Fibroblast of peridontal ligament (primary cell): ENCODE measurements around the gene KLHL30.
A peak's percentile ranks its signal among the peaks of the same experiment; 100 is the strongest.
"Not testable (repeated sequence)": the region's sequence is repeated elsewhere in the genome, so short reads cannot be mapped to it uniquely, and the experiment has no call there.

Source experiments
- DNase-seq: peaks from one replicate; pipeline ENCODE4 v3.0.0-alpha.2; 2010; ENCODE audit errors: extremely low read depth

Gene KLHL30

GRCh38 chr2:238160206-238161129 is 22.0 kb downstream of the KLHL30 start:
- DNase-seq, result no peak

DNA sequence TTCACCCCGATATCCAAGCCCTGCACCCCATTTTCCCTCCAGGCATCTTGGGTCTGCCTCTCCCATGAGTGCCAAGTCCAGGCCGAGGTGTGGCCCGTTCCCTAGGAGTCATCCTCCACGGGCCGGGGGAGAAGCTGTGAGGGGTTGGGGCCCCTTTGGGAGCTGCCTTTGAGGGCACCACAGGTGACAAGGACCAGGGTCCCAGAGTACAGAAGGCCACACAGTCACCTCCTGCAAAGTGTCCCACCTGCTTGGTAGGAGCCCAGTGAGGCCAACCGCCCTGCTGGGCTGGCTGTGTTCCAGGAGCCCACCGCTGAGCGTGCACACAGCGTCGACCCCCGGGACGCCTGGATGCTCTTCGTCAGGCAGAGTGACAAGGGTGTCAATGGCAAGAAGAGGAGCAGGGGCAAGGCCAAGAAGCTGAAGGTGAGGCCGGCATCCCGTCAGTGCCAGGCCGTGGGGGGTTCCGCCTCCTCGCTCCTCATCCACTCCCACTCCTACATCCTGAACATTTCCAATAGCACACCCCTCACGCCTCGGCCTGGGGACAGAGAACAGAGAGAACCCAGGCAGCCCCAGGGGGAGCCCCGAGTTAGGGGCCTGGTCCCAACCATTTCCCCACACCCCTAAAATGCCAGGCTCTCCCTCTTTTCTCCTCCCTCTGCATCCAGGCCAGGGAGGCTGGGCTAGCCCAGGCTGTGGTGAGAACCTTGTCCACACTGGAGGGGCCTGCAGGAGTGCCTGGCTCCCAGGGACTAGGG is 23.0 kb downstream of the KLHL30 start:
- DNase-seq, result no peak

DNA sequence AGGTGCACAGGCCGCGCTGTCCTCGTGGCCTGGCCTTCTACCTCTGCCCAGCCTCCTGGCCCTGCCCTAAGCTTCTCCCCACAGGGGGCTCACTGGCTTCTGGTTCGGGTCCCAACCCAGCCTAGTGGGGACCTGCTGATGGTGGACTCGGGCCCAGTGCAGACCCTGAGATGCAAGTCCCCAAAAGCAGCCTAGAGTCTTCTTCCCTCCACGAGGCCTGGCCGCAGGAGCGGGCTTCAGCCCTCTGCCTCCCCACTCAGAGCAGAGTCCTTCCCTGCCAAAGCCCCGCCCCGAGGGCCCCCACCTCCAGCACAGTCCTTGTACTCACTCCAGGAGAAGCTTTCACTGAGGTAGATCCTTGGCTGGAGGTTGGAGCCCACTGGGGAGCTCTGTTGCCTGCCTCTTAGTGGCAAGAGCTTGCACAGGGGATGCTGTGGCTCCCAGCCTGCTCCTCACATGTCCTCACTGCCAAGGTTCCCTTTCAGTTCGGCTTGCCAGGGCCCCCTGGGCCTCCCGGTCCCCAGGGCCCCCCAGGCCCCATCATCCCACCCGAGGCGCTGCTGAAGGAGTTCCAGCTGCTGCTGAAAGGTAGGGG is 23.9 kb downstream of the KLHL30 start:
- no peak for DNase-seq

DNA sequence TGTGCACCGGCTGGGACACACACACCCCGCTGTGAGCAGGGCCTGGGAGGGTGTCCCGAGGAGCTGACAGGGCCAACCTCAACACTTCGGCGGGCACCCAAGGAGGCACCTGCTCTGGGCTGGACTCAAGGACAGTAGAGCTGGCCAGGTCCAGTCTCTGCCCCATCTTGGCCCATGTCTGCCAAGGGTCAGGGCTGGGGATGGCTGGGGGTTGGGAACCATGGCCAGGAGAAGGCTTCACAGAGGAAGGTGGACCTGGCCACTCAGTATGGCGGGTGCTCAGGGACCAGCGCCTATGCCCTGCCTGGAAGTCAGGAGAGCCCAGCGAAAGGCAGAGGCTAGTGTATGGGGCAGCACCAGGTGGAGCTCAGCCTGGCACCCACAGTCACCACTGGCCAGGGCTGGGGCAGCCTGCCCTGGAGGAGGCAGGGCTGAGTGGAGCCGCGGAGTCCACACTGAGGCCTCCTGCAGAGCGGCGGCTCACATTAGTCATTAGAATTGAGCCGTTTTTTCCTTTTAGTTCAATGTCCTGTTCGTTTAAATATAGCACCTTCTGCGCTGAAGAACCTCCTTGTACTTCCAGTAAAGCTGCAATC is 24.5 kb downstream of the KLHL30 start:
- no peak for DNase-seq

DNA sequence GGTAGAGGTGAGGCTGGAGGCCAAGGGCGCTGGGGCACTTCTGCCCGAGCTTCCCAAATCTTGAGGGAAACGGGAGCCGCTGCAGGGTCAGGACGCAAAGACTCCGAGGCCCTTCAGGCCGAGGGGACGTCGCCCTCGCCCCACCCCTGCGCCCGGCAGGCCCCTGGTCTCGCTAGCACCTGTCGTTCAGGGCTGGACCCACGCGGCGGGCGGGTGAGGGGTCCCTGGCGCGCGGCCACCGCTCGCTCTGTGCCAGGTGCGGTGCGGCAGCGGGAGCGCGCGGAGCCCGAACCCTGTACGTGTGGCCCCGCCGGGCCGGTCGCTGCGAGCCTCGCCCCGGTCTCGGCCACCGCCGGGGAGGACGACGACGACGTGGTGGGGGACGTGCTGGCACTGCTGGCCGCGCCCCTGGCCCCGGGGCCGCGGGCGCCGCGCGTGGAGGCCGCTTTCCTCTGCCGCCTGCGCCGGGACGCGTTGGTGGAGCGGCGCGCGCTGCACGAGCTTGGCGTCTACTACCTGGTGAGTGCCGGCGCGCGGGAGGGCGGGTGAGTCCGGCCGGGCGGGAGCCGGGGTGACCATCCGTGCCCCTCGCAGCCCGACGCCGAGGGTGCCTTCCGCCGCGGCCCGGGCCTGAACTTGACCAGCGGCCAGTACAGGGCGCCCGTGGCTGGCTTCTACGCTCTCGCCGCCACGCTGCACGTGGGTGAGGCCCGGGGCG is 25.2 kb downstream of the KLHL30 start:
- no peak for DNase-seq

DNA sequence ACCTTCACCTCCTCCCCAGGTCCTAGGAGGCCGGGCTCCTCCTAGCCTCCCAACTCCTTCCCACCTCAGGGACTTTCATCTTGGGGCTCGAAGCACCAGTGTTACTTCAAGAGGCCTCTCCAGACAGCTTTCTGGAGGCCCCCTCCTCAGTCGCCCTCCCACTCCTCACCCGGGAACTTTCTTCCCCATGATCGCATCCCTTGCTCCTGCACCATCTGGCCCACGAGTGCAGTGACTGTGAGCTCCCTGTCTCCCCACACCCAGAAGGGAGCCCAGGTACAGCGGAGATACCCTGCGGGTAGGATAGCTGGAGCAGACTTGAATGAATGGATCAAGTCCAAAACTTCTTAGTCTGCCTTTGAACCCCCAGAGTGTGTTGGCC is 26.4 kb downstream of the KLHL30 start:
- DNase-seq, result no peak

- no peak for DNase-seq
Measured at GRCh38 chr2:238165288-238165921, 26.9 kb downstream of the KLHL30 start.

DNA sequence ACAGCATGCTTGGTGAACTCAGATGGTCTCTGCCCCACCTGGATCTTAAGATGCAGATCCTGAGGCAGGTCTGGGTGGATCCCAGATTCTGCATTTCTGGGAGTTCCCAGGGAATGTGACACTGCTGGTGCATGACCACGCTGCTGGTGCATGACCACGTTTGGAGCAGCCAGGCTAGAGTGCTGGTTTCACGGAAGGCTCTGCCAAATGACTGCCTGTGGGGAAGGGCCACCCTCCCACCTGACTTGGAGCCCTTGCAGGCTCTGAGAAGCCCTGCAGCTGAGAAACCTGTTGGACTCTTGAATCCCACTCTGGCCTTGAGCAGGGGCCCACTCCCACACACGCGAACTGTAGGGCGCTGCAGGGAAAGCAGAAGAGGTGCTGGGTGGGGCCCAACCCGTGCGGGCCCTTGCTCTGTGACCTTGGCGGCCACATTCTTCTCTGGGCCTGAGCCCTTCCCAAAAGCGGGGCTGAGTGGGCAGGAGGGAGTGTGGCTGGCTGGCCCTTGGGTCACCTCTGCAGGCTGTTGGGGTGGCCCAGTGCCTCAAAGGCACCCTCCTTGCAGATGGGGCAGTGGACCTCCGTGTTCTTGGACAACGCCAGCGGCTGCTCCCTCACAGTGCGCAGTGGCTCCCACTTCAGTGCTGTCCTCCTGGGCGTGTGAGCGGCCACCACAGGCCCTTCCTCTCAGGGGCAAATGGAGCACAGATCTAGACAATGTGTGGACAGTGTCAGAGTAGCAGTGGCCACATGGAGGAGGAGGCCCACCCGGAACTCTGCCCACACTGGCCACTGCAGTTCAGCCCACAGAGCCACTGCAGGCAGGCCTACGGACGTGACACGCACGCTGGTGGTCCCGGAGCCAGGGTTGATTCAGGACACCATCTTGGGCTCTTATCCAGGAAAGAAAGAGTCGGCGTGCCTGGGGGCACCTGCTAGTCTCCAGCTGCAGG is 28.2 kb downstream of the KLHL30 start:
- DNase-seq, result no peak

- DNase-seq, result no peak
Measured at GRCh38 chr2:238167344-238167715, 28.9 kb downstream of the KLHL30 start.

DNA sequence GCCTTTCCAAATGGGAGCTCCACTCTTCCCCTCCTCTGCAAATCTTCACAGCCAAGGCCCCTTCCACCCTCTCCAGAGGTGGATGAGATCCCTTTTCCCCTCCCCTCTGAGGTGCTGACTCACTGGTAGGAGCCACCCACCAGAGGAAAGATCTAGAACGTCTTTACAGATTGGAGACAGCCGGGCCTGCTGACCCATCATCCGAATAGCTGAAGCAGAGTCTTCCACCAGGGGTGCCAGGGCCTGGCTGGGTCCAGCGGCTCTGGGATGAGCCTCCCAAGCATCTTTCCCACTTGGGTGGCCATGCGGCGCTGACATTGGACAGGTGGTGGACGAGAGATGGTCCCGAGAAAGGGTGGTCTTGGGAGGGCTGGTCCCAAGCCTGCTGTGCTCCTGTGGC is 29.3 kb downstream of the KLHL30 start:
- DNase-seq, result no peak

- DNase-seq, result no peak
Measured at GRCh38 chr2:238168196-238169047, 30.0 kb downstream of the KLHL30 start.

- DNase-seq, result peak; percentile 99
Measured at GRCh38 chr2:238169048-238169707, 30.7 kb downstream of the KLHL30 start.

DNA sequence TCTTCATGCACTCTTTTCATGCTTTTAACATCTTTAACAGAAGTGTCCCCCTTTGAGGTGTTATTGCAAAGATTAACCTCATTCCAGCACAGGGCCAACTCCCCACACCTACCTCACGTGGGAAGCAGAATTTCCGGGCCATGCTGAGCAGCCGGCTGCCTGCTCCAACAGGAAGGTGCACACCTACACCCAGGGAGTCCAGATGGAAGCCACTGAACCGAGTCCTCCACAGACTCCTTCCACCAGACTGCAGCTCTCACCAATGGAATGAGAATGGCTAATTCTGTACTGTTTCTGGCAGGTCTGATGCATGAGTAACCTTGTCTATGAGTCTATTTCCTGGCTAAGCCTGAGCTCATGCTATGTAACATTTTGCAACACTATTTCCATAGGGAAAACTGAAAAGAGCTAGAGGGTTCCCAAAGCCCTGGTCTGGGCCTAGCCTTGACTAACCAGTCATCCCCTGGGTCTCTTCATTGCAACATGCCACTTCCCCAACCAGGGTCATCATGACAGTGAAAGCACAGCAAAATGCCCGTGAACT is 31.3 kb downstream of the KLHL30 start:
- DNase-seq, result peak; percentile 99

- no peak for DNase-seq
Measured at GRCh38 chr2:238170386-238171071, 32.1 kb downstream of the KLHL30 start.

DNA sequence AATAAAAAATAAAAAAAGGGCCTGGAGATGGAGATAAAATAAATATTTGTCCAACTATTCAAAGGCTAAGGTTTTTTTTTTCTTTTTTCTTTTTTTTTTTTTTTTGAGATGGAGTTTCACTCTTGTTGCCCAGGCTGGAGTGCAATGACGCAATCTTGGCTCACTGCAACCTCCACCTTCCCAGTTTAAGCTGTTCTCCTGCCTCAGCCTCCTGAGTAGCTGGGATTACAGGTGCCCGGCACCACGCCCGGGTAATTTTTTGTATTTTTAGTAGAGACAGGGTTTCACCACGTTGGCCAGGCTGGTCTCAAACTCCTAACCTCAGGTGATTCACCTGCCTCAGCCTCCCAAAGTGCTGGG is 32.6 kb downstream of the KLHL30 start:
- DNase-seq, result not testable (repeated sequence)

DNA sequence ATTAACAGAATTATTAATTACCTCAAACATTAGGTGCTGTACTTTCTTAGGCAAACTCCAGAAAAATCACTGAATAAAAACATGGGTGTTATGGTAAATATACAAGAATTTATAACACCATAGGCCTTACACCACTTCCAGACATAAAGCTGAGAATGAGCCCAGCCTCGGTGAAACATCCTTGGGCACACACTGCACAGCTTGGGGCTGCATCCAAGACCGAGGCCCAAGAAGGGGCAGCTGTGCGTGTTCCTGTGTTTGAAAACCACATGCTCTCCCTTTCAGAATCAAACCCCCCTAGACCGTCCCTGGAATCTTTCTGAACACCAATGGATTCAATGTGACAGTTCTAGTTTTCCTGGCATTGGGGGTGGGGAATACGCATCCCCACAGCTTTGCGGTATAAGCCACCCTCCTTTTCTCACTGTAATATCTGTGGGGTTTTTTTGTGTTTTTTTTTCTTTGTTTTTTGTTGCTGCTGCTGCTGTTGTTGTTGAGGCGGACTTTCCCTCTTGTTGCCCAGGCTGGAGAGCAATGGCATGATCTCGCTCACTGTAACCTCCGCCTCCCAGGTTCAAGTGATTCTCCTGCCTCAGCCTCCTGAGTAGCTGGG is 33.2 kb downstream of the KLHL30 start:
- DNase-seq, result no peak

DNA sequence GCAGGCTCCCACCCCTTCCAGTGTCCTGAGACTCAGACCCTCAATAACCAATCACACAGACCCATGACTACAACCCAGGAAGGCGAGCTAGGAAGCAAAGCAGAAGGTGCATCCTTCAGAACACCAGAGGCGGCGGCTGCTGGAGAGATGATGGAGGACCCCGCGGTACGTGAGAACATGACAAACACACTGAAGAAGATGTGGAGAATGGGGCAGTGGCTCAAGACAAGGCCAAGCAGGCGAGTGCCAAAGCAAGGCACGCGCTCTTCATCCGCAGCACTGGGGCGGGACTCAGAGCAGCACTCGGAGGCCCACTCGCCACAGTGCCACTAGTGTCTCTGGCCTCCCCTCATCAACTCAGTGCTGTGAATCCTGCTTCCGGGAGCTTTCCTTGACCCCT is 34.0 kb downstream of the KLHL30 start:
- DNase-seq, result no peak
